Testis (tissue), 3 donors: Measurements from ENCODE around the gene ALPK3. TPM values are rescaled to one million over a fixed set of nuclear protein-coding genes. Genes with fewer than 3 reads are reported as not detected.

Source experiments
- DNase-seq: peaks from one replicate; pipeline ENCODE4 v3.0.0-alpha.2; 2019
- H3K27ac ChIP-seq, 2 donors: fragments of 200-600 bp; sonication (generic); one replicate each; pipeline ENCODE4 v1.5.1; 2019
- H3K27me3 ChIP-seq: fragments of 200-600 bp; sonication (generic); one replicate; pipeline ENCODE4 v1.5.1; 2019
- H3K36me3 ChIP-seq: fragments of 200-600 bp; sonication (generic); one replicate; pipeline ENCODE4 v1.5.1; 2017; ENCODE audit warnings: low read depth; ENCODE audit errors: missing control alignments
- H3K4me1 ChIP-seq: fragments of 200-600 bp; sonication (generic); one replicate; pipeline ENCODE4 v1.5.1; 2019
- H3K4me3 ChIP-seq, 2 donors: fragments of 200-600 bp; sonication (generic); one replicate each; pipeline ENCODE4 v1.5.1; 2017 to 2019
- H3K9me3 ChIP-seq: fragments of 200-600 bp; sonication (generic); one replicate; pipeline ENCODE4 v1.5.1; 2017
- CTCF ChIP-seq, 3 experiments: fragments of 450-650 bp in 2 of 3; fragments of 200-600 bp in 1 of 3; sonication (generic) in 1 of 3; IDR thresholded peaks; one replicate each; pipeline ENCODE4 v1.5.1; 2016 to 2019; ENCODE audit warnings: antibody characterized with exemption in 3 of 3, mild to moderate bottlenecking in 2 of 3, moderate library complexity in 1 of 3
- POLR2A ChIP-seq: fragments of 450-650 bp; IDR thresholded peaks from one replicate; pipeline ENCODE4 v1.6.1; 2017; ENCODE audit warnings: antibody characterized with exemption, mild to moderate bottlenecking, moderate library complexity
- WGBS, 2 donors: methylation state at CpG; one replicate each; pipeline ENCODE4 v1.1.5; 2018; 5-methylcytosine and 5-hydroxymethylcytosine counted together
- intact Hi-C: fragments of 100-400 bp; cut with DNase I; formaldehyde crosslinking; loops from one replicate; pipeline ENCODE4 v1.15.1; 2023; ENCODE audit warnings: low total_unique reads
- polyA plus RNA-seq: library from polyadenylated mRNA; stranded (reverse); fragments of 350-450 nt; fragmentation: Illumina TruSeq; extraction: RNeasy Lipid Tissue Mini Kit (QIAGEN cat#74804); gene quantifications from one replicate; pipeline ENCODE4 v1.2.3, GENCODE V29; 2014; ENCODE audit warnings: low read depth, low replicate concordance; ENCODE audit not compliant: insufficient read depth
- total RNA-seq, 2 donors: library from RNA; depleted of rRNA; stranded (reverse); fragments of >200 nt; gene quantifications; one replicate each; pipeline ENCODE4 v1.2.3, GENCODE V29; 2016

The ALPK3 gene
- total and polyA plus RNA-seq, 3 donors from 2014 or later = 3.0 to 5.0 (median 4.1) TPM

- H3K36me3 ChIP-seq = no peaks in the 10 kb centered on the region
- intact Hi-C loops = no loop called here
- TF ChIP-seq CTCF (IDR thresholded peaks at IDR 0.05) (no peak), POLR2A (no peak)
- no peak overlapping the region for H3K27ac ChIP-seq
- H3K4me3 ChIP-seq = no peak overlapping the region
- 93 to 94% methylated on average over 7 of the region's 7 CpGs for WGBS, 2 donors
- H3K4me1 ChIP-seq = no peaks in the 10 kb centered on the region
- no peaks in the 10 kb centered on the region for H3K9me3 ChIP-seq
- H3K27me3 ChIP-seq = no peaks in the 10 kb centered on the region
- no peak for DNase-seq
Observed at GRCh38 chr15:84899750-84900149, 82.6 kb downstream of the ALPK3 start.

- H3K4me3 ChIP-seq = no peak overlapping the region
- H3K27me3 ChIP-seq = no peaks in the 10 kb centered on the region
- H3K36me3 ChIP-seq = no peaks in the 10 kb centered on the region
- 96% methylated on average over 2 of the region's 2 CpGs for WGBS, 2 donors
- intact Hi-C loops = no loop called here
- no peak for DNase-seq
- H3K4me1 ChIP-seq = no peaks in the 10 kb centered on the region
- no peak overlapping the region for H3K27ac ChIP-seq
- no peaks in the 10 kb centered on the region for H3K9me3 ChIP-seq
- TF ChIP-seq CTCF (IDR thresholded peaks at IDR 0.05) (no peak), POLR2A (no peak)
Observed at GRCh38 chr15:84901540-84901939, 84.4 kb downstream of the ALPK3 start.

GRCh38 chr15:84903751-84904150 lies 86.6 kb downstream of the ALPK3 start:
- Histone ChIP-seq H3K4me1 (peaks cover 4% of the 10 kb centered on the region), H3K36me3 (no peaks in the 10 kb centered on the region), H3K27me3 (no peaks in the 10 kb centered on the region), H3K4me3 (no peak overlapping the region), H3K9me3 (no peaks in the 10 kb centered on the region), H3K27ac (no peak overlapping the region)
- 93 to 100% methylated on average over 2 of the region's 2 CpGs for WGBS, 2 donors
- no peak for TF ChIP-seq POLR2A
- TF ChIP-seq CTCF (IDR thresholded peaks at IDR 0.05) = no peak
- no peak for DNase-seq
- intact Hi-C loops = no loop called here

GRCh38 chr15:84904419-84904818 lies 87.3 kb downstream of the ALPK3 start:
- WGBS, 2 donors = 54 to 62% methylated on average over 2 of the region's 2 CpGs
- intact Hi-C loops = no loop called here
- Histone ChIP-seq H3K27me3 (no peaks in the 10 kb centered on the region), H3K4me3 (no peak overlapping the region), H3K36me3 (no peaks in the 10 kb centered on the region), H3K4me1 (peaks cover 7% of the 10 kb centered on the region), H3K27ac (no peak overlapping the region), H3K9me3 (no peaks in the 10 kb centered on the region)
- no peak for DNase-seq
- no peak for TF ChIP-seq CTCF (IDR thresholded peaks at IDR 0.05)
- TF ChIP-seq POLR2A = no peak

- TF ChIP-seq CTCF (IDR thresholded peaks at IDR 0.05) (no peak), POLR2A (no peak)
- no peaks in the 10 kb centered on the region for H3K27me3 ChIP-seq
- no peak overlapping the region for H3K4me3 ChIP-seq
- no peaks in the 10 kb centered on the region for H3K36me3 ChIP-seq
- WGBS, 2 donors = 93 to 97% methylated on average over 11 to 15 of the region's 15 CpGs
- H3K27ac ChIP-seq = no peak overlapping the region
- H3K9me3 ChIP-seq = no peaks in the 10 kb centered on the region
- intact Hi-C loops = no loop called here
- no peak for DNase-seq
- peaks cover 7% of the 10 kb centered on the region for H3K4me1 ChIP-seq
Observed at GRCh38 chr15:84905016-84905916, 88.1 kb downstream of the ALPK3 start.
